ENCODE results near the gene GPR153. TPM values are rescaled to one million over a fixed set of nuclear protein-coding genes. Genes with fewer than 3 reads are reported as not detected.

The GPR153 gene
- total and polyA plus RNA-seq, 2 of the 13 experiments (the other 11 are each of a cell fraction or from before 2014, with no cell fraction given), result 0.22 to 0.31 TPM

DNA sequence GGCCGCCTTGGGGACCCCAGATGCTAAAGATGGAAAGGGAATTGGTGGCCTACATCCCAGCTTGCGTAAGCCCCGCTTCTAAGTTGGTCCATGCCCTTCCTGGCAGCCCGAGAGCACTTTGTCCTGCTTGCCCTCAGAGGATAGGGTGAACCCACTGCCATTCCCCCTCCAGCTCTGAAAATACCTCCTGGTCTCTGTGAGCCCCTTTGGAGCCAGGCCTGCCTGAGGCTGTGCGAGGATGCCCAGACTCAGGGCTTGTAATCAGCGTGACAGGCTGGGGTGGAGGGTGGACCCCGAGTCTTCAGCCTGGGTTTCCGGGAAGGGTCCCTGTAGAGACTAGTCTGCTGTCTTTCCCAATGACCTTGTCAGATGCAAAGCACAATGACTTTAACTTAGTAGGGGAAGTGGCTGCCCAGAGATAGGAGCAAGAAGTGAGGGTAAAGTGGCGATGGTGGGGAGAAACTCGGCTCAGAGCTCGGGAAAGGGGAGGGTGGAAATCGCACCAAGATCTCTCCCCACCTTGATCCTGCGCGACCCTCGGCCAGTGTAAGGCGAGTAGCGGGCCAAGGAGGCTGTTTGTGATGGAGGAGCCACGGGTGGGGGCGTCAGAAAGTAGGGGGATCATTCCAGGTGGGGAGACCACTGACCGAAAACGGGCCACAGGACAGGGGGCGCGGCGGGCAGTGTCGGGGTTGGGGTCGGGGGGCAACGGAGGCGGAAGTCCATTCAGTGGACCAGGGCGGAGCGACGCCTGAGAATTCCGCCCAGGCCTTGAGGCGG, 19.6 kb downstream of the GPR153 start:
- Histone ChIP-seq H3K79me2 (ENCODE audit: insufficient read depth, low read length) (no peaks in the 10 kb centered on the region), H3K36me3 (replicated peaks in 1 of 2; ENCODE audit: control insufficient read depth in 1 of 2, insufficient read depth in 2 of 2, low read length in 2 of 2) (no peaks in the 10 kb centered on the region), H3K27me3 (ENCODE audit: control insufficient read depth in 1 of 2, insufficient read depth in 2 of 2, low read length in 2 of 2) (peaks cover 11 to 37% of the 10 kb centered on the region in 2 experiments; a peak in 4 of 5 replicates), H2AFZ (ENCODE audit: low read length) (no peak overlapping the region), H3K4me3 (replicated peaks in 1 of 3; ENCODE audit: insufficient read depth in 1 of 3, low read depth in 2 of 3, low read length in 3 of 3) (peak overlapping the region in 1 of 3 experiments; percentile 16; a peak in 1 of 6 replicates), H3K9me3 (ENCODE audit: low read length) (no peaks in the 10 kb centered on the region), H3K4me2 (ENCODE audit: low read depth, low read length) (peak overlapping the region; percentile 70), H3K9ac (ENCODE audit: insufficient read depth, low read depth, low read length) (no peak overlapping the region), H4K20me1 (ENCODE audit: insufficient read depth, low read length) (0 out of 2 replicates have a peak, but pooled peaks cover 5% of the 10 kb centered on the region), H3K27ac (ENCODE audit: extremely low read length, insufficient read depth, low read length) (no peak overlapping the region), H3K4me1 (ENCODE audit: insufficient read depth, low read length) (peaks cover 58% of the 10 kb centered on the region)
- ChIA-PET POLR2A (interaction anchor here (1.3 kb wide), 1 partner anchor 35 kb away, joined by 4 read pairs; no protein-coding TSS in a partner anchor), CTCF (ENCODE audit: low intra/inter-chr PET ratio, low total read pairs) (no interaction called here)
- WGBS (ENCODE audit: low lambda C conversion rate), result 64% methylated on average over 31 of the region's 33 CpGs
- ATAC-seq, result no peak
- intact Hi-C loops (cut with micrococcal nuclease; ENCODE audit: unreplicated experiment) (loop anchor here (2.0 to 10.0 kb wide), 2 partner anchors 36 to 136 kb away; no protein-coding TSS in a partner anchor), in situ Hi-C loops (cut with HindIII; ENCODE audit: extremely low pct_ligation_motif_present, low pct_unique_long_range_greater_than_20kb) (loop anchor here (10.0 kb wide), 1 partner anchor 174 kb away; the partner anchor contains the start of gene HES2)
- no peak for DNase-seq (ENCODE audit: low spot score)
- no peak for FAIRE-seq
- BruUV-seq (replicated peaks), result no TSS peak
- no peak for TF ChIP-seq SP1 (IDR thresholded peaks at IDR 0.05)
- TF ChIP-seq SP1 (CRISPR knock-in tag; IDR thresholded peaks at IDR 0.05), result no peak
- no peak for TF ChIP-seq ZNF3 (CRISPR knock-in tag; IDR thresholded peaks at IDR 0.05)
- TF ChIP-seq TEAD3 (CRISPR knock-in tag; optimal IDR thresholded peaks at IDR 0.05; ENCODE audit: borderline replicate concordance), result no peak
- no peak for TF ChIP-seq ZNF10 (CRISPR knock-in tag; IDR thresholded peaks at IDR 0.05; ENCODE audit: borderline replicate concordance, low read depth)
- TF ChIP-seq PAF1 (CRISPR knock-in tag; IDR thresholded peaks at IDR 0.05), result no peak
- no peak for TF ChIP-seq YEATS2 (CRISPR knock-in tag; IDR thresholded peaks at IDR 0.05; ENCODE audit: borderline replicate concordance)
- no peak for TF ChIP-seq MAZ (IDR thresholded peaks at IDR 0.05; ENCODE audit: borderline replicate concordance, low read depth, low read length)
- TF ChIP-seq MAZ (CRISPR knock-in tag; IDR thresholded peaks at IDR 0.05; ENCODE audit: low read depth), result no peak
- TF ChIP-seq GTF2F1 (IDR thresholded peaks at IDR 0.05; ENCODE audit: low read length), result no peak
- TF ChIP-seq ESRRA (CRISPR knock-in tag; IDR thresholded peaks at IDR 0.05; ENCODE audit: low read depth), result no peak
- no peak for TF ChIP-seq ZFP41 (CRISPR knock-in tag; IDR thresholded peaks at IDR 0.05; ENCODE audit: borderline replicate concordance)
- no peak for TF ChIP-seq FOSL1 (CRISPR knock-in tag; IDR thresholded peaks at IDR 0.05; ENCODE audit: borderline replicate concordance)
- no peak for TF ChIP-seq ZNF703 (CRISPR knock-in tag; IDR thresholded peaks at IDR 0.05; ENCODE audit: borderline replicate concordance)
- TF ChIP-seq ZNF883 (CRISPR knock-in tag; IDR thresholded peaks at IDR 0.05; ENCODE audit: not compliant biosample characterization), result no peak
- TF ChIP-seq MTF1 (CRISPR knock-in tag; IDR thresholded peaks at IDR 0.05), result no peak
- TF ChIP-seq MTA1 (CRISPR knock-in tag; IDR thresholded peaks at IDR 0.05; ENCODE audit: borderline replicate concordance), result no peak
- TF ChIP-seq NFE2L1 (CRISPR knock-in tag; IDR thresholded peaks at IDR 0.05; ENCODE audit: borderline replicate concordance), result no peak
- TF ChIP-seq NR2F2 (IDR thresholded peaks at IDR 0.05; ENCODE audit: borderline replicate concordance, low read depth), result no peak
- no peak for TF ChIP-seq SCMH1 (CRISPR knock-in tag; IDR thresholded peaks at IDR 0.05; ENCODE audit: borderline replicate concordance)
- TF ChIP-seq KMT2B (CRISPR knock-in tag; IDR thresholded peaks at IDR 0.05), result no peak
- no peak for TF ChIP-seq ZMYM3 (CRISPR knock-in tag; IDR thresholded peaks at IDR 0.05)

All from HepG2 (cell line).